Activated T-helper 17 cell treated with anti-CD3 and anti-CD28 coated beads, Interleukin-2, amount 50 U/mL, for 72 hours (primary cell): ENCODE data around the gene TTC39C. TPM values are rescaled to one million over a fixed set of nuclear protein-coding genes. Genes with fewer than 3 reads are reported as not detected.
"Not testable (repeated sequence)": the region's sequence is repeated elsewhere in the genome, so short reads cannot be mapped to it uniquely, and the experiment has no call there.

Source experiments
- ATAC-seq: fragments of 150-1000 bp; cut with Tn5 transposase; replicated peaks from 2 replicates; pipeline ENCODE4 v1.10.0; 2021; ENCODE audit warnings: mild to moderate bottlenecking, moderate library complexity
- H3K27ac Mint-ChIP-seq: one replicate; pipeline ENCODE4 v1.8.0; 2022; ENCODE audit warnings: mixed read lengths
- H3K27me3 Mint-ChIP-seq: one replicate; pipeline ENCODE4 v1.8.0; 2022; ENCODE audit warnings: mixed read lengths
- H3K36me3 Mint-ChIP-seq: one replicate; pipeline ENCODE4 v1.8.0; 2022; ENCODE audit warnings: low read depth, mild to moderate bottlenecking, mixed read lengths
- H3K4me1 Mint-ChIP-seq: one replicate; pipeline ENCODE4 v1.8.0; 2022; ENCODE audit warnings: mixed read lengths
- H3K4me3 Mint-ChIP-seq: one replicate; pipeline ENCODE4 v1.8.0; 2022; ENCODE audit warnings: mild to moderate bottlenecking, mixed read lengths
- H3K9me3 Mint-ChIP-seq: one replicate; pipeline ENCODE4 v1.8.0; 2022; ENCODE audit warnings: mixed read lengths
- total RNA-seq, 2 donors: library from RNA; stranded (reverse); gene quantifications; one replicate each; pipeline ENCODE4 v1.2.3, GENCODE V29; 2022

TTC39C gene
- total RNA-seq, 2 donors from 2014 or later = 59.6 to 76.7 TPM

DNA sequence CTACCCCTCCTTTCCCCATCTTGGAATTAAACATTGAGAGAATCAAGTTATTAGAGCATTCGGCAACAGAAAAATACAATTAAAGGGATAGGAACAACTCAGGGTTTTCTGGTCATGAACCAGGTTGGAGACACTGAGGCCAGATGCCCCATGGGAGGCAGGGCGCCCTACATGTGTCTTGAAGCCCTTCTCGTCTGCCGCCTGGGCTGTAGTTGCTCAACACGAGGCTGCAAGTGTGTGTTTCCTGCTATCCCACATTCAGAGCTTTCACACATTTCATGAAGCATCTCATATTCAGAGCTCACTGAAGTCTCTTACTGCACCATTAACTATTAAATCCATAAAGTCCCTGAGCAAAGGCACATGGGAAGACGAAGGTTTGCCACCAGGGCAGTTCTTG is 28.8 kb downstream of the TTC39C start:
- H3K4me3 Mint-ChIP-seq = peak overlapping the region; percentile 55
- peak; percentile 40 for ATAC-seq

GRCh38 chr18:24048261-24048660 is 33.7 kb downstream of the TTC39C start:
- Mint-ChIP-seq H3K27me3 (no peaks in the 10 kb centered on the region), H3K9me3 (peaks cover 2% of the 10 kb centered on the region), H3K27ac (peak overlapping the region; percentile 96), H3K36me3 (peaks cover 43% of the 10 kb centered on the region), H3K4me1 (peaks cover 51% of the 10 kb centered on the region), H3K4me3 (peak overlapping the region; percentile 81)
- no peak for ATAC-seq

More for the DNA sequence above, 28.8 kb downstream of the TTC39C start:
- Mint-ChIP-seq H3K27ac (peak overlapping the region; percentile 44), H3K27me3 (no peaks in the 10 kb centered on the region), H3K4me1 (peaks cover 53% of the 10 kb centered on the region), H3K9me3 (no peaks in the 10 kb centered on the region), H3K36me3 (peaks cover 12% of the 10 kb centered on the region)

DNA sequence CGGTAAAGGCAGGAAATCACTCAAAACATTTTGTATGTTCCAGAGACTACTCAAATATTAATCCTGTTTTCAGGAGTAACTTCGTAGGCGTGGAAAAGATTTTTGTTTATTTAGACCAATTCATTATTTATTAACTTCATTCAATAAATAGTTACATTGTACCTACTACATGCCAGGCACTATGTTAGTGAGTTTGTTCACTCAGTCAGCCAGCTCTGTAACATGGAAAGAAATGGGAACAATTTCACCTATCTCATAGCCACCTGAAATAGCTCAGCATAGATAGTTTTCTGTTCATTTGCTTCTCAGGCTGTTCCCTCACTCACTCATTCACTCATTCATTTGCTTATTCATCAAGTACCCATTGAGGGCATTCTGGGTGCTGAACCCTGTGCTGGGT is 34.6 kb downstream of the TTC39C start:
- no peak for ATAC-seq
- Mint-ChIP-seq H3K9me3 (peaks cover 4% of the 10 kb centered on the region), H3K27ac (peak overlapping the region; percentile 96), H3K27me3 (no peaks in the 10 kb centered on the region), H3K4me1 (peaks cover 46% of the 10 kb centered on the region), H3K4me3 (peak overlapping the region; percentile 81), H3K36me3 (peaks cover 41% of the 10 kb centered on the region)

DNA sequence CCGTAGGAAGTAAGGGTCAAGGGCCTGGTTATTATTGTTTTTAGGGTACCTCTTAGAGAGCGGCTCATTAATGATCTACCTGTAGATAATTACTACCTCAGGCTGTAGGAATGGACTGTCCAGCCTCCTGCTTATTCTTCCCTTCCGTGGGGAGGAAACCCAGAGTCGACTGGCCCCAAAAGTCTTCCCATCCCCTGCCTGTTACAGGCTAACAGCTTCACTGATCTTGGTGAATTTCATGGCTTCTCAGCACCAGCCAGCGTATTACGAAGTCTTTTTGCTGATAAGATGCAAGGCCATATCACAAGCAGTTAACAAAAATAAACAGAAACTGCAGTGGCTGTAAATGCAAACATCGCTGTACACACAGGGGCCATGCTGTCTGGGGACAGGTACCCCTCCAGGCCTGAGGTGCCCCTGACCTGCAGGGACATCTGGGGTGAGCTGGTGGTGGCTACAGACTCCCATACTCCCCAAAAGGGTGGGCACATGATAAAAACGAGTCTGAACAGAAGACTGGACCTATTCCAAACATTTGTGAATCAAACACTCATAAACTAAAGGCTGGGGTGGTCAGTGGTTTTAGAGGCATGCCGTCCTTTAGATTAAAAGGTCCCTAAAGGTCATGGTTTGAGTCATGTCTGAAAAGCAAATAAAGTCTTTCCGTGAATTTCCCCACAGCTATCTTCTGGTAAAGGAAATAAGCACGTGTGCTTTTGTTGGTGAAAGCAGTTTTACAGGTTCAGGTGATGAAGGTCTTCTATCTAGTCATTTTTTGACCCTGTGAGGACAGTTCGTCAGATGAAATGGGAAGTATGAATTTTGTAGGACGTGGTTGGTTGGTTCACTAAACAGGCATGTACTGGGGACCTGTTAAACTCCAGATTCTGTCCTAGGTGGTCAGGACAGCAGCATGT is 36.7 kb downstream of the TTC39C start:
- H3K4me1 Mint-ChIP-seq = peaks cover 56% of the 10 kb centered on the region
- peak overlapping the region; percentile 96 for H3K27ac Mint-ChIP-seq
- H3K9me3 Mint-ChIP-seq = peaks cover 4% of the 10 kb centered on the region
- H3K36me3 Mint-ChIP-seq = peaks cover 49% of the 10 kb centered on the region
- H3K4me3 Mint-ChIP-seq = peak overlapping the region; percentile 81
- ATAC-seq = peak; percentile 40
- H3K27me3 Mint-ChIP-seq = no peaks in the 10 kb centered on the region

GRCh38 chr18:24052053-24052452 is 37.5 kb downstream of the TTC39C start:
- no peaks in the 10 kb centered on the region for H3K27me3 Mint-ChIP-seq
- peaks cover 53% of the 10 kb centered on the region for H3K36me3 Mint-ChIP-seq
- peaks cover 4% of the 10 kb centered on the region for H3K9me3 Mint-ChIP-seq
- H3K27ac Mint-ChIP-seq = peak overlapping the region; percentile 96
- peak overlapping the region; percentile 81 for H3K4me3 Mint-ChIP-seq
- no peak for ATAC-seq
- peaks cover 62% of the 10 kb centered on the region for H3K4me1 Mint-ChIP-seq

DNA sequence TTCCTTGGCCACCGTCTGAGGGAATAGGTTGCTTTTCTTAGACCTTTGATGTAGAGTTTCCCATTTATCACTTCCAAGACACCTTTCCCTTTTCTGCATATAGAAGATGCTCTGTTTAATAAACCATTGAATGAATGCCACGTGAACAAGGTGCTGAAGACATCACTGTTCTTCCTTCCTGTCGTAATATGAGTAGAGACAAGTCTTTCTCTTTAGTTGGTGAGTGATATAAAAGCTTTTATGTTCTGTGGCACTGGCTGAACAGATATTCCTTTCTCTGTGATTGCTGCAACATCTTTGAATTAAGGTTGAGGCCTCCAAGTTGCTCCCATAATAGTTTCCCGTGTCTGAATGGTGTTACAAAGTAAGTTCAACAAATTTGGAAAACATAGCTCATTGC is 38.7 kb downstream of the TTC39C start:
- Mint-ChIP-seq H3K4me3 (peak overlapping the region; percentile 81), H3K27me3 (no peaks in the 10 kb centered on the region), H3K36me3 (peaks cover 58% of the 10 kb centered on the region), H3K27ac (peak overlapping the region; percentile 96), H3K9me3 (peaks cover 4% of the 10 kb centered on the region), H3K4me1 (peaks cover 70% of the 10 kb centered on the region)
- no peak for ATAC-seq

DNA sequence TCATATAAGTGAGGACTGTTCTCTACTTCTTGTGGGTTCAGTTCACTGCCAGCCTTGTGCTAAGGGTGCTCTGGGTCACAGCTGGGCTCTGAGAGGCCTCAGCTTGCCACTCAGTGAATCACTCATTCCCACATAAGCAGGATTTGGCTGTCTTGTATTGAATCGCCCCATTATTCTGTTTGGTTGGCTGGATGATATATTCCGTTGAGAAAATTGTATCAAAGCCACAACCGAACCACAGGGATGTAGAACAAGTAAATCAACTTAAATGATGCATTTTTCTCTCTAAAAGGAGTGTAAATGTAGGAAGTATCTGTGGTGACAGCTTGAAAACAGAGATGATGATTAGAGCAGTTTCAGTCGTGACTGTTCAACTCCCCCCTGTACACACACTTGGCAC is 39.6 kb downstream of the TTC39C start:
- Mint-ChIP-seq H3K4me3 (peak overlapping the region; percentile 81), H3K36me3 (peaks cover 59% of the 10 kb centered on the region), H3K4me1 (peaks cover 71% of the 10 kb centered on the region), H3K27ac (peak overlapping the region; percentile 96), H3K9me3 (peaks cover 4% of the 10 kb centered on the region), H3K27me3 (no peaks in the 10 kb centered on the region)
- peak; percentile 71 for ATAC-seq

GRCh38 chr18:24055009-24055804 is 40.7 kb downstream of the TTC39C start:
- H3K4me3 Mint-ChIP-seq = peak overlapping the region; percentile 81
- peaks cover 4% of the 10 kb centered on the region for H3K9me3 Mint-ChIP-seq
- H3K27ac Mint-ChIP-seq = peak overlapping the region; percentile 96
- peaks cover 70% of the 10 kb centered on the region for H3K4me1 Mint-ChIP-seq
- H3K27me3 Mint-ChIP-seq = no peaks in the 10 kb centered on the region
- H3K36me3 Mint-ChIP-seq = peaks cover 56% of the 10 kb centered on the region
- ATAC-seq = peak; percentile 55

DNA sequence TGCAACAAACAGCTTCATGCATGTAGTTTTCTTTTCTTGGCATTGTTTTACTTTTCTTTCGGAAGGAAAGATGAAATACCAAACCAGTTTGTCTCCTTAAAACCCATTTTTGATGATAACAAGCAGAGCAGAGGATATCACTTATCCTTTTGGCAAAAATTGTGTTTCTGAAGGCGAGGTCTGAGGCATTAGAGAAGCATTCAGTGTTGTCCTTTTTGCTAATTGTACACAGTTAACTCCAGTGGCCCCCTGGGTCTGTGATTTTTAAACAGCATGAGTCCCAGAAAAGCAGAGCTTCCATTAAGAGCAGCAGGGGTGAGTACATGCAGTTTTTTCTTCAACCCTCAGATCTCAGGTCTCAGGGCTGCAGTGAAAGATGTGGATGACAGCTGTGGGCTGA is 41.3 kb downstream of the TTC39C start:
- ATAC-seq = no peak
- H3K9me3 Mint-ChIP-seq = peaks cover 4% of the 10 kb centered on the region
- H3K4me3 Mint-ChIP-seq = peak overlapping the region; percentile 81
- H3K36me3 Mint-ChIP-seq = peaks cover 55% of the 10 kb centered on the region
- peak overlapping the region; percentile 96 for H3K27ac Mint-ChIP-seq
- H3K27me3 Mint-ChIP-seq = no peaks in the 10 kb centered on the region
- peaks cover 66% of the 10 kb centered on the region for H3K4me1 Mint-ChIP-seq

GRCh38 chr18:24056506-24056905 is 42.0 kb downstream of the TTC39C start:
- Mint-ChIP-seq H3K4me1 (peaks cover 65% of the 10 kb centered on the region), H3K4me3 (peak overlapping the region; percentile 81), H3K27me3 (no peaks in the 10 kb centered on the region), H3K27ac (peak overlapping the region; percentile 96), H3K9me3 (peaks cover 4% of the 10 kb centered on the region), H3K36me3 (peaks cover 49% of the 10 kb centered on the region)
- ATAC-seq = no peak

GRCh38 chr18:24057804-24058203 is 43.2 kb downstream of the TTC39C start:
- ATAC-seq = no peak
- H3K27me3 Mint-ChIP-seq = no peaks in the 10 kb centered on the region
- peak overlapping the region; percentile 81 for H3K4me3 Mint-ChIP-seq
- peaks cover 39% of the 10 kb centered on the region for H3K36me3 Mint-ChIP-seq
- H3K9me3 Mint-ChIP-seq = peaks cover 4% of the 10 kb centered on the region
- H3K4me1 Mint-ChIP-seq = peaks cover 66% of the 10 kb centered on the region
- H3K27ac Mint-ChIP-seq = peak overlapping the region; percentile 96

DNA sequence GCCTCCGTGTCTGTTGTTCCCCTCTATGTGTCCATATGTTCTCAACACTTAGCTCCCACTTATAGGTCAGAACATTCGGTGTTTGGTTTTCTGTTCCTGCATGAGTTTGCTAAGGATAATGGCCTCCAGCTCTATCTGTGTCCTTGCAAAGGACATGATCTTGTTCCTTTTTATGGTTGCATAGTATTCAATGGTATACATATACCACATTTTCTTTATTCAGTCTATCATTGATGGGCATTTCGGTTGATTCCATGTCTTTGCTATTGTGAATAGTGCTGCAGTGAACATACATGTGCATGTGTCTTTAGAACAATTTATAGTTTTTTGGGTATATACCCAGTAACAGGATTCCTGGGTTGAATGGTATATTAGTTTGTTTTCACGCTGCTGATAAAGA is 44.8 kb downstream of the TTC39C start:
- peaks cover 33% of the 10 kb centered on the region for H3K36me3 Mint-ChIP-seq
- peaks cover 65% of the 10 kb centered on the region for H3K4me1 Mint-ChIP-seq
- H3K27me3 Mint-ChIP-seq, ATAC-seq, H3K9me3 Mint-ChIP-seq: not testable (repeated sequence)
- peak overlapping the region; percentile 31 for H3K27ac Mint-ChIP-seq
- H3K4me3 Mint-ChIP-seq = peak overlapping the region; percentile 32

- Mint-ChIP-seq H3K4me1 (peaks cover 67% of the 10 kb centered on the region), H3K4me3 (no peak overlapping the region), H3K27ac (no peak overlapping the region), H3K27me3 (no peaks in the 10 kb centered on the region), H3K36me3 (peaks cover 35% of the 10 kb centered on the region), H3K9me3 (no peaks in the 10 kb centered on the region)
- ATAC-seq = no peak
Measured at GRCh38 chr18:24060644-24061043, 46.1 kb downstream of the TTC39C start.

- peak; percentile 93 for ATAC-seq
- peak overlapping the region; percentile 66 for H3K4me3 Mint-ChIP-seq
- peak overlapping the region; percentile 84 for H3K27ac Mint-ChIP-seq
- H3K27me3 Mint-ChIP-seq = no peaks in the 10 kb centered on the region
- peaks cover 67% of the 10 kb centered on the region for H3K4me1 Mint-ChIP-seq
- H3K9me3 Mint-ChIP-seq = no peaks in the 10 kb centered on the region
- H3K36me3 Mint-ChIP-seq = peaks cover 48% of the 10 kb centered on the region
Measured at GRCh38 chr18:24063121-24063731, 48.7 kb downstream of the TTC39C start.
